CD4-positive, alpha-beta memory T cell (primary cell): Measurements from ENCODE around the gene ATP6V1B1. TPM values are rescaled to one million over a fixed set of nuclear protein-coding genes. Genes with fewer than 3 reads are reported as not detected.

Experiments used
- CTCF ChIA-PET: fragments of 350-600 bp; sonication (Branson Sonifier 250); formaldehyde crosslinking; loops from one replicate; lab custom pipeline; 2021; ENCODE audit warnings: inconsistent platforms; ENCODE audit not compliant: partially characterized antibody; lab: Charles Lee
- POLR2A ChIA-PET: fragments of 350-600 bp; sonication (Branson Sonifier 250); formaldehyde crosslinking; loops from one replicate; lab custom pipeline; 2021; ENCODE audit not compliant: partially characterized antibody; lab: Charles Lee
- DNase-seq, 5 donors: peaks; one replicate each; pipeline versions ENCODE4 v3.0.0 to v3.0.0-alpha.2; 2020 to 2022; ENCODE audit warnings: mixed read lengths in 1 of 5
- H3K27ac ChIP-seq: one replicate; pipeline ENCODE4 v1.7.0; 2013; ENCODE audit warnings: low read depth, low read length
- H3K27me3 ChIP-seq: 2 replicates; pipeline ENCODE4 v1.7.0; 2013; ENCODE audit warnings: mild to moderate bottlenecking, low read length, moderate library complexity; ENCODE audit not compliant: insufficient read depth
- H3K36me3 ChIP-seq: 2 replicates; pipeline ENCODE4 v1.7.0; 2013; ENCODE audit warnings: mild to moderate bottlenecking, low read length, moderate library complexity; ENCODE audit not compliant: insufficient read depth
- H3K4me1 ChIP-seq: 2 replicates; pipeline ENCODE4 v1.7.0; 2013; ENCODE audit warnings: mild to moderate bottlenecking, low read length, moderate library complexity; ENCODE audit not compliant: insufficient read depth
- H3K4me3 ChIP-seq, 2 donors: one replicate each; pipeline ENCODE4 v1.7.0; 2013; ENCODE audit warnings: low read length in 2 of 2, mild to moderate bottlenecking in 1 of 2
- H3K9me3 ChIP-seq, 2 donors: one replicate each; pipeline ENCODE4 v1.7.0; 2013; ENCODE audit warnings: low read length in 2 of 2, control low read depth in 1 of 2; ENCODE audit not compliant: control insufficient read depth in 1 of 2
- H3K27ac Mint-ChIP-seq, 7 donors: one replicate each; pipeline ENCODE4 v1.8.0; 2020 to 2021; ENCODE audit warnings: mixed read lengths in 7 of 7, mild to moderate bottlenecking in 6 of 7, inconsistent platforms in 3 of 7, moderate library complexity in 3 of 7
- H3K27me3 Mint-ChIP-seq, 2 donors: one replicate each; pipeline ENCODE4 v1.8.0; 2020 to 2021; ENCODE audit warnings: mixed read lengths in 2 of 2
- H3K36me3 Mint-ChIP-seq, 2 donors: one replicate each; pipeline ENCODE4 v1.8.0; 2020 to 2021; ENCODE audit warnings: mixed read lengths in 2 of 2, inconsistent platforms in 1 of 2, mild to moderate bottlenecking in 1 of 2
- H3K4me1 Mint-ChIP-seq, 4 donors: one replicate each; pipeline ENCODE4 v1.8.0; 2020 to 2021; ENCODE audit warnings: mixed read lengths in 4 of 4, mild to moderate bottlenecking in 1 of 4
- H3K4me3 Mint-ChIP-seq, 8 donors: one replicate each; pipeline ENCODE4 v1.8.0; 2020 to 2021; ENCODE audit warnings: mixed read lengths in 8 of 8, mild to moderate bottlenecking in 7 of 8, moderate library complexity in 6 of 8, inconsistent platforms in 3 of 8
- H3K9me3 Mint-ChIP-seq, 8 donors: one replicate each; pipeline ENCODE4 v1.8.0; 2020 to 2021; ENCODE audit warnings: mixed read lengths in 8 of 8, mild to moderate bottlenecking in 5 of 8, inconsistent platforms in 3 of 8, moderate library complexity in 1 of 8
- intact Hi-C: fragments of 100-400 bp; cut with micrococcal nuclease; formaldehyde crosslinking; loops from one replicate; pipeline ENCODE4 v1.15.1; 2023
- polyA plus RNA-seq, 2 donors: library from polyadenylated mRNA; unstranded; fragments of 300-500 nt; fragmentation: Illumina TruSeq; gene quantifications; one replicate each; pipeline ENCODE4 v1.2.3, GENCODE V29; 2021
- total RNA-seq, 2 experiments: library from RNA; stranded (reverse); gene quantifications; one replicate each; pipeline ENCODE4 v1.2.3, GENCODE V29; 2021

ATP6V1B1 gene
- total and polyA plus RNA-seq, 4 experiments from 2014 or later = not detected

GRCh38 chr2:70948337-70949003, 12.8 kb downstream of the ATP6V1B1 start:
- peaks cover 8 to 17% (median 13%) of the 10 kb centered on the region in 4 donors for H3K4me1 Mint-ChIP-seq
- peak overlapping the region in 3 of 7 donors; percentile 5 to 87 (median 78) for H3K27ac Mint-ChIP-seq
- intact Hi-C loops = loop anchor here (1.0 kb wide), 1 partner anchor 77 kb away; no protein-coding TSS in a partner anchor
- H3K9me3 Mint-ChIP-seq = no peaks in the 10 kb centered on the region
- CTCF ChIA-PET = interaction anchor here (0.6 to 3.9 kb wide), 24 partner anchors 9 to 644 kb away, joined by 3 to 77 read pairs (median 4); partner anchors contain the start of gene ZNF638
- POLR2A ChIA-PET = no interaction called here
- Histone ChIP-seq H3K4me1 (peaks cover 8% of the 10 kb centered on the region), H3K4me3 (peak overlapping the region; percentile 6 to 36), H3K36me3 (no peaks in the 10 kb centered on the region), H3K9me3 (no peaks in the 10 kb centered on the region), H3K27ac (no peak overlapping the region), H3K27me3 (peaks cover 5% of the 10 kb centered on the region)
- no peaks in the 10 kb centered on the region for H3K36me3 Mint-ChIP-seq
- DNase-seq = peak; percentile 62 to 74 (median 72)
- peak overlapping the region; percentile 78 to 92 (median 84) for H3K4me3 Mint-ChIP-seq
- peaks cover 7 to 9% of the 10 kb centered on the region in 2 donors for H3K27me3 Mint-ChIP-seq

DNA sequence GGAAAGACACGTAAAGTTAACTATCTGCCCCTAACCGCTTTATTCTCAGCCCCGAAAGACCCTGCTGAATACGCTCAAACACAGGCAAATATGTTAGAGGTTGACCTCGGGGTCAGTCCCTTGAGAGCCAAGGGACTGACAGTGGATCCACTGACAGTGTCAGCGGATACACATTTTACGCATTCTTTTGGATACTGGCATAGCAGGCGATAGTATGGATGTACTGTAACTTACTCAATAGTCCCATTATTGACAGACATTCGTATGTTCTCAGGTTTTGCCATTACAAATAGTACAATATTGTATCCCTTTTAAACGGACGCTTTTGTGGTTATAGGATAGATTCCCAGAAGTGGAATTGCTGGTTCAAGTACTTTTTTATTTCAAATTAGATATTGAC, 13.4 kb downstream of the ATP6V1B1 start:
- ChIA-PET POLR2A (no interaction called here), CTCF (interaction anchor here (0.6 to 3.9 kb wide), 20 partner anchors 10 to 645 kb away, joined by 3 to 77 read pairs (median 7); partner anchors contain the start of genes FAM136A and ZNF638)
- no peaks in the 10 kb centered on the region for H3K9me3 ChIP-seq
- H3K36me3 Mint-ChIP-seq = no peaks in the 10 kb centered on the region
- no peaks in the 10 kb centered on the region for H3K36me3 ChIP-seq
- peaks cover 8 to 17% (median 13%) of the 10 kb centered on the region in 4 donors for H3K4me1 Mint-ChIP-seq
- H3K4me3 Mint-ChIP-seq = peak overlapping the region in 1 of 8 donors; percentile 53
- no peak for DNase-seq
- H3K9me3 Mint-ChIP-seq = no peaks in the 10 kb centered on the region
- peaks cover 7 to 9% of the 10 kb centered on the region in 2 donors for H3K27me3 Mint-ChIP-seq
- peak overlapping the region in 1 of 7 donors; percentile 29 for H3K27ac Mint-ChIP-seq
- peaks cover 8% of the 10 kb centered on the region for H3K4me1 ChIP-seq
- H3K27ac ChIP-seq = no peak overlapping the region
- no peak overlapping the region for H3K4me3 ChIP-seq
- intact Hi-C loops = no loop called here
- H3K27me3 ChIP-seq = peaks cover 5% of the 10 kb centered on the region

DNA sequence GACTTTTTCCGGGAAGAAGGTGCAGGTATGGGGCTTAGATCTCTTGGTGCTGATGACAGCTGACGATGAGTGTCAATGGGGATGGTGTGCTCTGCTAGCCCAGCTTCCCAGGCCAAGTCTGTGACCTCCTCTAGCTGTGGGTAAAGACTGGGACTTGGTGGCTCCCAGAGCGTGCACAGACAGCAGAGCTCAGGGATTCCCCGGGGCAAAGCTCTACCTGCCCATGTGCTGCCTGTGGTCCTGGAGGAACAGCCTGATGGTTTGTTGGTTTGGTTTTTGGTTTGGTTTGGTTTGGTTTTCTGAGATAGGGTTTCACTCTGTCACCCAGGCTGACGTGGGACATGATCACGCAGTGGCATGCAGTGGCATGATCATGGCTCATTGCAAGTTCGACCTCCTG, 19.2 kb downstream of the ATP6V1B1 start:
- Histone ChIP-seq H3K9me3 (no peaks in the 10 kb centered on the region), H3K4me1 (no peaks in the 10 kb centered on the region), H3K36me3 (no peaks in the 10 kb centered on the region), H3K4me3 (no peak overlapping the region), H3K27ac (no peak overlapping the region), H3K27me3 (peaks cover 10% of the 10 kb centered on the region)
- CTCF ChIA-PET = interaction anchor here (0.6 to 0.9 kb wide), 2 partner anchors 9 to 652 kb away, joined by 3 to 4 read pairs; no protein-coding TSS in a partner anchor
- Mint-ChIP-seq H3K9me3 (no peaks in the 10 kb centered on the region), H3K27me3 (peaks cover 14 to 17% of the 10 kb centered on the region in 2 donors), H3K4me1 (peaks cover 0 to 2% (median under 1%) of the 10 kb centered on the region in 4 donors), H3K27ac (no peak overlapping the region), H3K36me3 (no peaks in the 10 kb centered on the region), H3K4me3 (no peak overlapping the region)
- POLR2A ChIA-PET = no interaction called here
- DNase-seq = no peak
- intact Hi-C loops = no loop called here

DNA sequence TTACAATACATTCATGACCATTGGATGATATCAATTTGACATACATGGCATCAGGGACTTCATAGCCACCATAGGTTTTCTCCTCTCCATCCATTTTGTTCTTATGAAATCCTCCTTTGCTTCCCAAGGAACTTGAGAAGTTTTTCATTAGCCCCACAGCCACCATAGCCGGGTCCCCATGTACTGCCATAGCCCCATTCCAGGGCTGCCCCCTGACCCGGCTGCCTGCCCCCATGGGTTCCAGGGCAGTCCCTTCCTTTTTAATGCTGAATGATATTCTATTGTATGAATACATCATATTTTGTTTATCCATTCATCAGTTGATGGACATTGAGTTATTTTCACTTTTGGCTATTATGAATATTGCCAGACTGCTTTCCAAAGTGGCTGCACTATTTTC, 20.4 kb downstream of the ATP6V1B1 start:
- CTCF ChIA-PET = no interaction called here
- H3K9me3 Mint-ChIP-seq = no peaks in the 10 kb centered on the region
- POLR2A ChIA-PET = no interaction called here
- no peaks in the 10 kb centered on the region for H3K9me3 ChIP-seq
- no peak overlapping the region for H3K27ac ChIP-seq
- DNase-seq = no peak
- peaks cover 0 to 2% (median under 1%) of the 10 kb centered on the region in 4 donors for H3K4me1 Mint-ChIP-seq
- H3K27me3 ChIP-seq = peaks cover 10% of the 10 kb centered on the region
- H3K27ac Mint-ChIP-seq = no peak overlapping the region
- H3K4me3 ChIP-seq = no peak overlapping the region
- H3K4me3 Mint-ChIP-seq = no peak overlapping the region
- H3K36me3 Mint-ChIP-seq = no peaks in the 10 kb centered on the region
- H3K36me3 ChIP-seq = no peaks in the 10 kb centered on the region
- no peaks in the 10 kb centered on the region for H3K4me1 ChIP-seq
- peaks cover 16 to 25% of the 10 kb centered on the region in 2 donors for H3K27me3 Mint-ChIP-seq
- intact Hi-C loops = no loop called here

- POLR2A ChIA-PET = no interaction called here
- no peaks in the 10 kb centered on the region for H3K9me3 Mint-ChIP-seq
- Histone ChIP-seq H3K9me3 (no peaks in the 10 kb centered on the region), H3K4me3 (no peak overlapping the region), H3K27ac (no peak overlapping the region), H3K4me1 (no peaks in the 10 kb centered on the region), H3K36me3 (no peaks in the 10 kb centered on the region), H3K27me3 (peaks cover 10% of the 10 kb centered on the region)
- CTCF ChIA-PET = no interaction called here
- H3K27ac Mint-ChIP-seq = no peak overlapping the region
- no peak for DNase-seq
- no peak overlapping the region for H3K4me3 Mint-ChIP-seq
- no peaks in the 10 kb centered on the region for H3K36me3 Mint-ChIP-seq
- peaks cover 0 to 2% (median under 1%) of the 10 kb centered on the region in 4 donors for H3K4me1 Mint-ChIP-seq
- peaks cover 16 to 37% of the 10 kb centered on the region in 2 donors for H3K27me3 Mint-ChIP-seq
- intact Hi-C loops = no loop called here
These were observed 22.1 kb downstream of the ATP6V1B1 start for GRCh38 chr2:70957798-70958197.

GRCh38 chr2:70958759-70959158, 23.1 kb downstream of the ATP6V1B1 start:
- DNase-seq = no peak
- Mint-ChIP-seq H3K4me3 (no peak overlapping the region), H3K9me3 (no peaks in the 10 kb centered on the region), H3K4me1 (peaks cover 0 to 2% (median under 1%) of the 10 kb centered on the region in 4 donors), H3K36me3 (no peaks in the 10 kb centered on the region), H3K27me3 (peaks cover 19 to 42% of the 10 kb centered on the region in 2 donors), H3K27ac (no peak overlapping the region)
- Histone ChIP-seq H3K9me3 (no peaks in the 10 kb centered on the region), H3K27me3 (peaks cover 10% of the 10 kb centered on the region), H3K4me3 (no peak overlapping the region), H3K4me1 (no peaks in the 10 kb centered on the region), H3K36me3 (no peaks in the 10 kb centered on the region), H3K27ac (no peak overlapping the region)
- intact Hi-C loops = no loop called here
- POLR2A ChIA-PET = no interaction called here
- CTCF ChIA-PET = no interaction called here

DNA sequence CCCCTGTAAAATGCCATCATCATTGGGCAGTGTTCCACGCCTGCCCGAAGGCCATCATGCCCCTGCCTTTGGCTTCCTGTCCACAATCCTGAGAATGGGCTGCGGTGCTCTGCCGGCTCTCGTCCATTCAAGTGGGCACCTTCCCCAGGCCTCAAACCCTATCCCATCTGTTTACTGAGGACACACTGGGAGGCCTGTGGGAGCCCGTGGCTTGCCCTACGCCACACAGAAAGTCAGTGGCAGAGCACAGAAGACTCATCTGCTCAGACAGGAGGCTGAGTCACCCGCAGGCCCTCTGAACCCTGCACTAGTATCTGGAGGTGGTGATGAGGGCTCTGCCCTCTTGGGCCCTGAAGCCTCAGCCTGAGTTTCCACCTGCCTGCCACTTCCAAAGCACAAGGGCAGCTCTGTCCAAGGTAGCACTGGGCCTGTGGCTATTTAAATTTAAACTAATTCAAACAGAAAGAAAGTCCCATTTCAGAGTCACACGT, 23.6 kb downstream of the ATP6V1B1 start:
- ChIA-PET POLR2A (no interaction called here), CTCF (interaction anchor here (1.3 kb wide), 1 partner anchor 8 kb away, joined by 4 read pairs; no protein-coding TSS in a partner anchor)
- Histone ChIP-seq H3K9me3 (no peaks in the 10 kb centered on the region), H3K4me1 (no peaks in the 10 kb centered on the region), H3K27ac (no peak overlapping the region), H3K27me3 (peaks cover 12% of the 10 kb centered on the region), H3K4me3 (no peak overlapping the region), H3K36me3 (no peaks in the 10 kb centered on the region)
- Mint-ChIP-seq H3K27me3 (peaks cover 19 to 42% of the 10 kb centered on the region in 2 donors), H3K4me3 (no peak overlapping the region), H3K36me3 (no peaks in the 10 kb centered on the region), H3K9me3 (no peaks in the 10 kb centered on the region), H3K4me1 (peaks cover 0 to 2% (median under 1%) of the 10 kb centered on the region in 4 donors), H3K27ac (no peak overlapping the region)
- intact Hi-C loops = no loop called here
- no peak for DNase-seq
